Smooth muscle cell (in vitro differentiated cells): Measurements from ENCODE around the gene DERL3. TPM values are rescaled to one million over a fixed set of nuclear protein-coding genes. Genes with fewer than 3 reads are reported as not detected.

Source experiments
- DNase-seq: peaks from one replicate; lab custom pipeline; 2025; ENCODE audit not compliant: unreplicated experiment; lab: John Stamatoyannopoulos, UW
- H2AFZ ChIP-seq: fragments of 200-600 bp; sonication (generic); 2 replicates; pipeline ENCODE4 v1.6.0; 2016; ENCODE audit warnings: antibody characterized with exemption, low read depth, mild to moderate bottlenecking
- H3F3A ChIP-seq: fragments of 200-600 bp; sonication (generic); 2 replicates; pipeline ENCODE4 v1.6.0; 2017; ENCODE audit warnings: antibody characterized with exemption, low read depth
- H3K27ac ChIP-seq: fragments of 200-600 bp; sonication (generic); 2 replicates; pipeline ENCODE4 v1.5.1; 2016; ENCODE audit warnings: low read depth, mild to moderate bottlenecking
- H3K27me3 ChIP-seq: fragments of 200-600 bp; sonication (generic); 2 replicates; pipeline ENCODE4 v1.6.1; 2016; ENCODE audit warnings: low read depth, mild to moderate bottlenecking
- H3K36me3 ChIP-seq: fragments of 200-600 bp; sonication (generic); 2 replicates; pipeline ENCODE4 v1.5.1; 2016; ENCODE audit warnings: low read depth
- H3K4me1 ChIP-seq: fragments of 200-600 bp; sonication (generic); 2 replicates; pipeline ENCODE4 v1.5.1; 2016; ENCODE audit warnings: low read depth
- H3K4me2 ChIP-seq: fragments of 200-600 bp; sonication (generic); 2 replicates; pipeline ENCODE4 v1.6.0; 2016; ENCODE audit warnings: mild to moderate bottlenecking
- H3K4me3 ChIP-seq: fragments of 200-600 bp; sonication (generic); 2 replicates; pipeline ENCODE4 v1.5.1; 2016; ENCODE audit warnings: mild to moderate bottlenecking
- H3K79me2 ChIP-seq: fragments of 200-600 bp; sonication (generic); 2 replicates; pipeline ENCODE4 v1.6.0; 2016; ENCODE audit warnings: low read depth, mild to moderate bottlenecking
- H3K9ac ChIP-seq: fragments of 200-600 bp; sonication (generic); 2 replicates; pipeline ENCODE4 v1.6.0; 2016; ENCODE audit warnings: low read depth
- H3K9me3 ChIP-seq: fragments of 200-600 bp; sonication (generic); replicated peaks from 2 replicates; pipeline ENCODE4 v1.5.1; 2016; ENCODE audit warnings: low read depth
- H4K20me1 ChIP-seq: fragments of 200-600 bp; sonication (generic); 2 replicates; pipeline ENCODE4 v1.6.0; 2016; ENCODE audit warnings: low read depth
- WGBS: methylation state at CpG from one replicate; pipeline ENCODE4 v1.1.7; 2016; ENCODE audit warnings: low lambda C conversion rate; 5-methylcytosine and 5-hydroxymethylcytosine counted together
- polyA plus RNA-seq: library from polyadenylated mRNA; unstranded; fragments of >200 nt; fragmentation: Nextera tagmentation; extraction: Ambion mirVana; gene quantifications from 2 replicates; pipeline ENCODE4 v1.2.1, GENCODE V29; 2016
- total RNA-seq: library from RNA; depleted of rRNA; stranded (reverse); fragments of >200 nt; gene quantifications from 2 replicates; pipeline ENCODE4 v1.2.3, GENCODE V29; 2014
- TF ChIP-seq, protein P1 (sequence below): fragments of 200-600 bp; sonication (generic); IDR thresholded peaks from 2 replicates; pipeline ENCODE4 v1.5.1; 2017; ENCODE audit warnings: borderline replicate concordance, mild to moderate bottlenecking, antibody characterized with exemption; ENCODE audit not compliant: insufficient read depth, poor library complexity, severe bottlenecking

DERL3 gene
- total and polyA plus RNA-seq, 2 experiments from 2014 or later = 0.63 to 4.2 TPM

DNA sequence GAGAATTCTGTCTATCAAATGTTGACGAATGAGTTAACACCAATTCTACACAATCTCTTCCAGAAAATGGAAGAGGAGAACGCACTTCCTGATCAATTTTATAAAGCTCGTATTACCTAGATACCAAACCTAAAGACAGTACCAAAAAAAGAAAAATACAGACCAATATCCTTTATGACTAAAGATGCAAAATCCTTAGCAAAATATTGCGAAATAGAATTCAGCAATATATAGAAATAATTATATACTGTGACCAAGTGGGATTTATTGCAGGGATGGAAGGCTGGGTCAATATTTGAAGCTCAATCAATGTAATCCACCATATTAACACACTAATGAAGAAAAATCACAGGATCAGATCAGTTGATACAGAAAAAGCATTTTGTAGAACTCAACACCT, 26.4 kb downstream of the DERL3 start:
- DNase-seq = no peak
- peaks cover 6% of the 10 kb centered on the region for H3K4me1 ChIP-seq
- no peak overlapping the region for H2AFZ ChIP-seq
- H3K27ac ChIP-seq = no peak overlapping the region
- H3K4me3 ChIP-seq = no peak overlapping the region
- no peaks in the 10 kb centered on the region for H3K9me3 ChIP-seq
- TF ChIP-seq, protein P1, sequence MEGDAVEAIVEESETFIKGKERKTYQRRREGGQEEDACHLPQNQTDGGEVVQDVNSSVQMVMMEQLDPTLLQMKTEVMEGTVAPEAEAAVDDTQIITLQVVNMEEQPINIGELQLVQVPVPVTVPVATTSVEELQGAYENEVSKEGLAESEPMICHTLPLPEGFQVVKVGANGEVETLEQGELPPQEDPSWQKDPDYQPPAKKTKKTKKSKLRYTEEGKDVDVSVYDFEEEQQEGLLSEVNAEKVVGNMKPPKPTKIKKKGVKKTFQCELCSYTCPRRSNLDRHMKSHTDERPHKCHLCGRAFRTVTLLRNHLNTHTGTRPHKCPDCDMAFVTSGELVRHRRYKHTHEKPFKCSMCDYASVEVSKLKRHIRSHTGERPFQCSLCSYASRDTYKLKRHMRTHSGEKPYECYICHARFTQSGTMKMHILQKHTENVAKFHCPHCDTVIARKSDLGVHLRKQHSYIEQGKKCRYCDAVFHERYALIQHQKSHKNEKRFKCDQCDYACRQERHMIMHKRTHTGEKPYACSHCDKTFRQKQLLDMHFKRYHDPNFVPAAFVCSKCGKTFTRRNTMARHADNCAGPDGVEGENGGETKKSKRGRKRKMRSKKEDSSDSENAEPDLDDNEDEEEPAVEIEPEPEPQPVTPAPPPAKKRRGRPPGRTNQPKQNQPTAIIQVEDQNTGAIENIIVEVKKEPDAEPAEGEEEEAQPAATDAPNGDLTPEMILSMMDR = no peak
- H3K36me3 ChIP-seq = peaks cover 8% of the 10 kb centered on the region
- no peaks in the 10 kb centered on the region for H3K27me3 ChIP-seq
- H3K4me2 ChIP-seq = no peak overlapping the region
- H3F3A ChIP-seq = peaks cover 17% of the 10 kb centered on the region
- H3K79me2 ChIP-seq = no peaks in the 10 kb centered on the region
- peaks cover 17% of the 10 kb centered on the region for H4K20me1 ChIP-seq
- WGBS = 96% methylated on average over 4 of the region's 4 CpGs
- no peak overlapping the region for H3K9ac ChIP-seq

DNA sequence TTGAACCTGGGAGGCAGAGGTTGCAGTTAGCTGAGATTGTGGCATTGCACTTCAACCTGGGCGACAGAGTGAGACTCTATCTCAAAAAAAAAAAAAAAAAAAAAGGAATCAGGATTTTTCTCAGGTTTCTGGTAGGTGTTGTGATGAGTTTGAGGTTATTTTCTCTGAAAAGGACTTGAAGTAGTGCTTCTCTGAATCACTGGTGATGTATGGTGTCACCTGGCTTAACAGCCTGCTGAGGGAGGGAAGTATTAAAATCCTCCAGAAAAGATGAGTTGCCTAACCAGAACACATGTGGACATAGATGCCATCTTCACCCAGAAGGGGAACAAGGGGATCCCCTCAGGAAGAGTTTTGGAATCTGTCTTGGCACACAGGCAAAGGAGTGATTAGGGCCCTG, 32.0 kb downstream of the DERL3 start:
- Histone ChIP-seq H3K9me3 (no peaks in the 10 kb centered on the region), H3K36me3 (peaks cover 8% of the 10 kb centered on the region), H4K20me1 (peaks cover 50% of the 10 kb centered on the region), H3K79me2 (no peaks in the 10 kb centered on the region), H3K9ac (no peak overlapping the region), H3K4me1 (no peaks in the 10 kb centered on the region), H3K27ac (no peak overlapping the region), H3K4me3 (no peak overlapping the region), H3F3A (peaks cover 12% of the 10 kb centered on the region), H3K27me3 (no peaks in the 10 kb centered on the region), H3K4me2 (no peak overlapping the region), H2AFZ (no peak overlapping the region)
- DNase-seq = no peak
- TF ChIP-seq, protein P1 = no peak
- WGBS = 94% methylated on average over 1 of the region's 1 CpG

- 41% methylated on average over 12 of the region's 12 CpGs for WGBS
- H3K4me2 ChIP-seq = no peak overlapping the region
- no peaks in the 10 kb centered on the region for H3K4me1 ChIP-seq
- H2AFZ ChIP-seq = no peak overlapping the region
- no peak overlapping the region for H3K9ac ChIP-seq
- TF ChIP-seq, protein P1 = no peak
- H3K27ac ChIP-seq = peak overlapping the region; percentile 33
- H3K4me3 ChIP-seq = no peak overlapping the region
- H3F3A ChIP-seq = peaks cover 7% of the 10 kb centered on the region
- H3K9me3 ChIP-seq = no peaks in the 10 kb centered on the region
- peaks cover 66% of the 10 kb centered on the region for H4K20me1 ChIP-seq
- H3K27me3 ChIP-seq = no peaks in the 10 kb centered on the region
- H3K79me2 ChIP-seq = no peaks in the 10 kb centered on the region
- H3K36me3 ChIP-seq = peaks cover 9% of the 10 kb centered on the region
- DNase-seq = no peak
These were observed 34.0 kb downstream of the DERL3 start for GRCh38 chr22:23804781-23805291.
